ENCODE data around the gene PLCL1.

The PLCL1 gene

DNA sequence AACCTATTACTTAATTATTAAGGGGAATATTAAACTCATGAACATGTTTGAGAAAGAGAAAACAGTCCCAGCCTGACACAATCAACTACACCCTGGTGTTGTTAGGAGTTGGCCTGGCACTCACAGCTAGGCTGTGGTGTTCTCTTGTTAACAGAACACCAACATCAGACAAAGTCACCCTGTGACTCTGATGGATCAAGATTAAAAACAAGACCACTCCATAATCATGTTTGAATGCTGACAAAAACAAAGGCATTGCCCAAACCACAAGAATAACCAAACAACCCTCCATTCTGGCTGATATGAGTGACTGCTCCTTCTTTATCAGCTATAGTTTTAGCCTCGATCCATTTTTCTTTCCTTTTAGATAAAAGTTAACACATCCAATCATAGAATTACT lies 22.3 kb upstream of the PLCL1 start:
- DNase-seq (ENCODE audit: low read depth): no peak
- TF ChIP-seq, protein P1, sequence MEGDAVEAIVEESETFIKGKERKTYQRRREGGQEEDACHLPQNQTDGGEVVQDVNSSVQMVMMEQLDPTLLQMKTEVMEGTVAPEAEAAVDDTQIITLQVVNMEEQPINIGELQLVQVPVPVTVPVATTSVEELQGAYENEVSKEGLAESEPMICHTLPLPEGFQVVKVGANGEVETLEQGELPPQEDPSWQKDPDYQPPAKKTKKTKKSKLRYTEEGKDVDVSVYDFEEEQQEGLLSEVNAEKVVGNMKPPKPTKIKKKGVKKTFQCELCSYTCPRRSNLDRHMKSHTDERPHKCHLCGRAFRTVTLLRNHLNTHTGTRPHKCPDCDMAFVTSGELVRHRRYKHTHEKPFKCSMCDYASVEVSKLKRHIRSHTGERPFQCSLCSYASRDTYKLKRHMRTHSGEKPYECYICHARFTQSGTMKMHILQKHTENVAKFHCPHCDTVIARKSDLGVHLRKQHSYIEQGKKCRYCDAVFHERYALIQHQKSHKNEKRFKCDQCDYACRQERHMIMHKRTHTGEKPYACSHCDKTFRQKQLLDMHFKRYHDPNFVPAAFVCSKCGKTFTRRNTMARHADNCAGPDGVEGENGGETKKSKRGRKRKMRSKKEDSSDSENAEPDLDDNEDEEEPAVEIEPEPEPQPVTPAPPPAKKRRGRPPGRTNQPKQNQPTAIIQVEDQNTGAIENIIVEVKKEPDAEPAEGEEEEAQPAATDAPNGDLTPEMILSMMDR (IDR thresholded peaks at IDR 0.05; ENCODE audit: control insufficient read depth, extremely low read depth, insufficient read depth): no peak
- no peak overlapping the region for H3K4me3 ChIP-seq (ENCODE audit: low read depth, low read length)

DNA sequence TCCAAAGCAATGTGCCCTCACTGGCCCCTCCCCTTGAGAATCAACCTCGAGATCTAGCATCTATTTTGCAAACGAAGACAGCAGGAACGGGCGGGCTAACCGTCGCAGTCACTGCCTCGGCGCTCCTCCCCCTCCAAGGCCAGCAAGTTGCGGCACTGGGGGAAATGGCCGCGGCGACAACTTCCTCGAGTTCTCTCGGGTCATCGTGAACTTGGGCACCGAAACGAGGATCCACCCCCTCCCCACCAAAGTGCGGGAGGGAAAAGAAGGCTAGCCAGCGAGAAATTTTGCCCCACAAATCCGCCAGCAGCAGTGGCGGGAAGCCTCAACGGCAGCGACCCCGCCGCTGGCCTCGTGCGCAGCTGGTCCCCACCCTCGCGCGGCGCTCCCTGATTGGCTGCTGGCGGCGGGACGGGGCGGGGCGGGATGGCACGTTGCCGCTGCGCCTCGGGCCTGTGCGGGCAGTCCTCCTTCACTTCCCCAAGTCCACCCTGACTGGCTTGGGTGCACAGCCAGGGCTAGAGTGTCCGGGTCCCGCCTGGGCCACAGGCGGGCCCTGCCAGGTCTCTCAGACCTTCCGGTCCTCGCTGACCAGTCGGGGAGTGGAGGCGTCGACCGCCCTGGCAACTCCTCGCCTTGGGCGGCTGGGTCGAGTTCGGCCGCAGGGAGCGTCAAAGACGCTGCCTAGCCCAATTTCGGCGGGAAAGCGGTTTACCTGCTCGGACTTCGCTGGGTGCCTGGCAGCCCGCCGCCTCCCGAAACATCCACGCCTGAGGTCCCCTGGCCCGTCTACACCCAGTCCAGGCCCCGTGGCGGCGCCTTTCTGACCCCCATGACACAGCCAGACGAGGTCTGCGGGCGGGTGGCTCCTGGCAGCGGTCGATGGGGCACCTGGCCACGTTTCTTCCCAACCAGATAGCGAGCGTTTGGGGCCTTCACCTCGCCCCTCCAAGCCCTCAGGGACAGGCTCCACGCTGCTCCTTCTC lies 19.1 kb upstream of the PLCL1 start, which contains the start of gene BOLL:
Gene BOLL (minus strand): TSS at position 364 of the 986 bp plus-strand sequence. CDS start 3,469 bp downstream, outside the sequence.
- DNase-seq (ENCODE audit: low read depth): no peak
- peak within 1 kb of the TSS; percentile 23 for H3K4me3 ChIP-seq (ENCODE audit: low read depth, low read length)
- TF ChIP-seq, protein P1 (IDR thresholded peaks at IDR 0.05; ENCODE audit: control insufficient read depth, extremely low read depth, insufficient read depth): no peak

DNA sequence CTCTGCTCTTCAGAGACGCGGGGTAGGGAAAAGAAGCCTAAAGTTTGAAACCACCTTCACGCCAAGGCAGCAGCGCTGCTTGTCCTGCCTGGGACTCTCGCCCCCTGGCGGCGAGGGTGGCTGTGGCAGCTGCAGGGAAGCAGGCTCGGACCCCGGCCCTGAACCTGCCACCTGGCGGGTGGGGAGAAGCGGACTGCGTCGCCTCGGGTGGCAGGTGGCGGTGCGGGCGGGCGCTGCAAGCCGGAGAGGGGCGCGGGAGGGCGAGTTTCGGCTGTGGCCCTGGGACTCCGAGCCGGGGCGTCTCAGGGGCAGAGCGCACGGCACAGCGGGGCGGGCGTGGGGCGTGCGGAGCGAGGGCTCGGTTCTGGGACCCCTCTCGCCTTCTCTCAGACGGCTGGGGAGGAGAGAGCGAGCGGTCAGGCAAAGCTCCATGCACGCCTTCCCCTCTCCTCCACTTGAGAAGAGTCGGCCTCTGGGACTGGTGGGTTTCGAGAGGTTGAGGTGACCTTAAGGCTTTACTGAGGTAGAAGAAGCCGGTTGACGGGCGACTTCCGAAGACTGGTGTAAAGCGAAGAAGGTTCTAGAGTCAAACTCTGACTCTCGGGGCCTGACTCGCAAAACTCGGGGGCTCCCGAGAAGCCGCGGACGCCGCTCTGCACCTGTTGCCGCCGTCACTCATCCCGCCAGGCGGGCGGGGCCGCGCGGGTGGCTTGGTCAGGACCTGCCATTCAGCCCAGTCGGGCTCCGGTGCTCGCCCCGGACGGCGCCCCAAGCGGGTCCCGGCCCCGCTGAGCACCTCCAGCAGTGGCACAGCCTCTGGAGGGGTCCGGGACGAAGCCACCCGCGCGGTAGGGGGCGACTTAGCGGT lies 18.1 kb upstream of the PLCL1 start:
- H3K4me3 ChIP-seq (ENCODE audit: low read depth, low read length): peak overlapping the region; percentile 23
- no peak for DNase-seq (ENCODE audit: low read depth)
- TF ChIP-seq, protein P1 (IDR thresholded peaks at IDR 0.05; ENCODE audit: control insufficient read depth, extremely low read depth, insufficient read depth): peak; percentile 44

DNA sequence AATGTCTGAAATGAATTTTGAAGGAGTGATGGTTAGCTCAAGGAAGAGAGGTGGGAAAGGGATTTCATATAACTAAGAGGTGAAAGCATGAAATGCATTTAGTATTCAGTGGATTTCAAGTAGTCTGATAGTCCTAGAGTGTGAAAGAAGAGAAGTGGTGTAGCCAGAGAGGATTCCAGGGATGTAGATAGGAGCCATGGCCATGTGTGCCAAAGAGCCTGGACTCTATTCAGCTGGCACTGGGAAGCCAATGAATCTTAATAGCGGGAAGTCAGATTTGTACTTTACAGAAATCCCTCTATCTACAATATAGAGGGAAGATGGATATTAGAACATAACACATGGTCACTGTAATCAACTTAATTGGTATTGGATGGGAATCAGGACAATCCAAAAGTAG lies 10.9 kb upstream of the PLCL1 start:
- H3K4me3 ChIP-seq (ENCODE audit: low read depth, low read length): no peak overlapping the region
- TF ChIP-seq, protein P1 (IDR thresholded peaks at IDR 0.05; ENCODE audit: control insufficient read depth, extremely low read depth, insufficient read depth): no peak
- DNase-seq (ENCODE audit: low read depth): no peak

DNA sequence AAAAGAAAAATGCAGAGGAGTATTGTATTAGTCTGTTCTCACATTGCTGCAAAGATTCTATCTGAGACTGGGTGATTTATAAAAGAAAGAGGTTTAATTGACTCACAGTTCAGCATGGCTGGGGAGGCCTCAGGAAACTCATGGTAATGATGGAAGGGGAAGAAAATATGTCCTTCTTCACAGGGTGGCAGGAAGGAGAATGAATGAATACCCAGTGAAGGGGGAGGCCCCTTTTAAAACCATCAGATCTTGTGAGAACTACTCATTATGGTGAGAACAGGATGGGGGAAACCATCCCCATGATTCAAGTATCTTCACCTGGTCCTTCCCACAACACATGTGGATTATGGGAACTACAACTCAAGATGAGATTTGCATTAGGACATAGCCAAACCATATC lies 9.1 kb upstream of the PLCL1 start:
- no peak overlapping the region for H3K4me3 ChIP-seq (ENCODE audit: low read depth, low read length)
- TF ChIP-seq, protein P1 (IDR thresholded peaks at IDR 0.05; ENCODE audit: control insufficient read depth, extremely low read depth, insufficient read depth): no peak
- DNase-seq (ENCODE audit: low read depth): no peak

DNA sequence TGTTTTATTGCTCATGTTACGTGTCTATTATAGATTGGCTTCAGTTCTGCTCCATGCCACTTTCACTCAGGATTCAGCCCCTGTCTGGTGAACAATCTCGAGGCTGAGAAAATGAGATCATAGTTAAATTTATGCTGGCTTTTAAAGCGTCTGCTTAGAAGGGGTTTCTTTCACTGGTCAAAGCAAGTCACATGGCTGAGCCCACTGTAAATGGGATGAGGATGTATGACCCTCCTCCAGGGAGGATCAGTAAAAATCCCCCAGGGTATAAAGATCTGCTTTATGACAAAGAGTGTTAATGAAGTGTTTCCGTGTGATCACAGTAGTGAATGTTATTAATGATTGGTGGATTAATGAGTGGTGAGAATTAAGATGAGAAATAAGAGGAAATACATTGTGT lies 6.2 kb upstream of the PLCL1 start:
- no peak overlapping the region for H3K4me3 ChIP-seq (ENCODE audit: low read depth, low read length)
- TF ChIP-seq, protein P1 (IDR thresholded peaks at IDR 0.05; ENCODE audit: control insufficient read depth, extremely low read depth, insufficient read depth): no peak
- no peak for DNase-seq (ENCODE audit: low read depth)
